Spleen (tissue), 7 donors: ENCODE results near the gene TMEM170B.

ENCODE experiments used
- CTCF ChIP-seq, 11 experiments: fragments of 200-600 bp in 7 of 11; fragments of 450-650 bp in 4 of 11; sonication (generic) in 4 of 11; IDR thresholded peaks in 8 of 11; conservative IDR thresholded peaks in 3 of 11; 1 replicate in 7 of 11; 2 replicates in 4 of 11; pipeline versions ENCODE4 v1.4.0 to v1.8.0; 2016 to 2021; ENCODE audit warnings: antibody characterized with exemption in 11 of 11, inconsistent platforms in 4 of 11, mild to moderate bottlenecking in 1 of 11
- POLR2A ChIP-seq, 3 donors: fragments of 450-650 bp; IDR thresholded peaks; one replicate each; pipeline ENCODE4 v1.5.1; 2017; ENCODE audit warnings: antibody characterized with exemption in 3 of 3, mild to moderate bottlenecking in 1 of 3
- POLR2AphosphoS5 ChIP-seq, 3 donors: sonication (generic); formaldehyde crosslinking; IDR thresholded peaks; one replicate each; pipeline ENCODE4 v1.5.1; 2017; ENCODE audit warnings: antibody characterized with exemption in 3 of 3
- donor health status: DM: no; HTN: no; CAD: no; lungs with moderate emphysema.
- donor health status: DM: no; HTN: no; CAD: no.
- donor health status: DM: no; HTN: no; CAD: no.

- TF ChIP-seq CTCF (IDR thresholded peaks at IDR 0.05 in 8 of 11, conservative IDR thresholded peaks at IDR 0.05 in 3 of 11) (no peak), POLR2AphosphoS5 (IDR thresholded peaks at IDR 0.05) (no peak), POLR2A (IDR thresholded peaks at IDR 0.05) (no peak)
Observed at GRCh38 chr6:11535801-11536230, 1.7 kb upstream of the TMEM170B start.
